Liver (tissue), 9 donors: ENCODE results near the gene RNF187. TPM values are rescaled to one million over a fixed set of nuclear protein-coding genes. Genes with fewer than 3 reads are reported as not detected.

Source experiments
- DNase-seq: peaks from one replicate; pipeline ENCODE4 v3.0.0-alpha.2; 2017; ENCODE audit warnings: low spot score
- H3K27ac ChIP-seq, 2 donors: one replicate each; pipeline ENCODE4 v1.7.0; 2013; ENCODE audit warnings: inconsistent platforms in 2 of 2, low read length in 2 of 2, control low read depth in 1 of 2, low read depth in 1 of 2, mild to moderate bottlenecking in 1 of 2
- H3K27me3 ChIP-seq, 4 donors: one replicate each; pipeline versions ENCODE4 v1.6.1 to v1.7.0; 2013; ENCODE audit warnings: low read length in 3 of 4, inconsistent platforms in 1 of 4, mild to moderate bottlenecking in 1 of 4, moderate library complexity in 1 of 4; ENCODE audit not compliant: control insufficient read depth in 4 of 4, insufficient read depth in 4 of 4
- H3K36me3 ChIP-seq, 4 donors: one replicate each; pipeline versions ENCODE4 v1.6.1 to v1.7.0; 2013; ENCODE audit warnings: low read length in 3 of 4, mild to moderate bottlenecking in 3 of 4, low read depth in 1 of 4, moderate library complexity in 1 of 4; ENCODE audit not compliant: control insufficient read depth in 4 of 4, insufficient read depth in 3 of 4
- H3K4me1 ChIP-seq, 4 donors: one replicate each; pipeline versions ENCODE4 v1.6.1 to v1.7.0; 2013; ENCODE audit warnings: low read length in 3 of 4, mild to moderate bottlenecking in 3 of 4, moderate library complexity in 1 of 4; ENCODE audit not compliant: control insufficient read depth in 4 of 4, insufficient read depth in 4 of 4
- H3K4me3 ChIP-seq, 3 donors: one replicate each; pipeline versions ENCODE4 v1.6.1 to v1.7.0; 2013; ENCODE audit warnings: low read length in 3 of 3, control low read depth in 1 of 3, low read depth in 1 of 3, mild to moderate bottlenecking in 1 of 3
- H3K9ac ChIP-seq, 2 donors: one replicate each; pipeline ENCODE4 v1.7.0; 2013; ENCODE audit warnings: low read length in 2 of 2, mild to moderate bottlenecking in 2 of 2, moderate library complexity in 2 of 2, control low read depth in 1 of 2, low read depth in 1 of 2
- H3K9me3 ChIP-seq, 4 donors: one replicate each; pipeline versions ENCODE4 v1.6.1 to v1.7.0; 2013; ENCODE audit warnings: low read length in 3 of 4; ENCODE audit not compliant: control insufficient read depth in 4 of 4
- ATF3 ChIP-seq: IDR thresholded peaks from 2 replicates; pipeline ENCODE4 v1.6.1; 2016; ENCODE audit warnings: antibody characterized with exemption
- CTCF ChIP-seq: fragments of 150-350 bp; IDR thresholded peaks from 2 replicates; pipeline ENCODE4 v1.5.1; 2017; ENCODE audit warnings: improper control_type of control experiment, low read depth, low read length; ENCODE audit not compliant: missing input control
- EGR1 ChIP-seq, 2 donors: IDR thresholded peaks; 2 replicates each; pipeline ENCODE4 v1.6.1; 2016 to 2018; ENCODE audit warnings: antibody characterized with exemption in 2 of 2, low read depth in 2 of 2
- FOXA1 ChIP-seq: IDR thresholded peaks from 2 replicates; pipeline ENCODE4 v1.6.1; 2016; ENCODE audit warnings: antibody characterized with exemption
- FOXA2 ChIP-seq: IDR thresholded peaks from 2 replicates; pipeline ENCODE4 v1.6.1; 2016; ENCODE audit warnings: antibody characterized with exemption
- GABPA ChIP-seq, 2 donors: IDR thresholded peaks in 1 of 2; conservative IDR thresholded peaks in 1 of 2; 2 replicates each; pipeline ENCODE4 v1.6.1; 2016; ENCODE audit warnings: antibody characterized with exemption in 2 of 2, mild to moderate bottlenecking in 1 of 2, moderate library complexity in 1 of 2
- HNF4A ChIP-seq, 2 donors: conservative IDR thresholded peaks; 2 replicates each; pipeline ENCODE4 v1.6.1; 2016; ENCODE audit warnings: antibody characterized with exemption in 2 of 2, mild to moderate bottlenecking in 2 of 2
- HNF4G ChIP-seq: IDR thresholded peaks from 2 replicates; pipeline ENCODE4 v1.6.1; 2016; ENCODE audit warnings: antibody characterized with exemption
- JUND ChIP-seq, 2 donors: IDR thresholded peaks; 2 replicates each; pipeline ENCODE4 v1.6.1; 2016; ENCODE audit warnings: antibody characterized with exemption in 2 of 2
- NR2F2 ChIP-seq: IDR thresholded peaks from 2 replicates; pipeline ENCODE4 v1.6.1; 2016; ENCODE audit warnings: antibody characterized with exemption
- RAD21 ChIP-seq, 2 donors: IDR thresholded peaks; 2 replicates each; pipeline ENCODE4 v1.6.1; 2016; ENCODE audit warnings: antibody characterized with exemption in 2 of 2, mild to moderate bottlenecking in 2 of 2
- RXRA ChIP-seq, 2 donors: IDR thresholded peaks; 2 replicates each; pipeline ENCODE4 v1.6.1; 2017 to 2018; ENCODE audit warnings: antibody characterized with exemption in 2 of 2, mild to moderate bottlenecking in 1 of 2
- SP1 ChIP-seq: IDR thresholded peaks from 2 replicates; pipeline ENCODE4 v1.6.1; 2018; ENCODE audit warnings: antibody characterized with exemption, mild to moderate bottlenecking
- TAF1 ChIP-seq: conservative IDR thresholded peaks from 2 replicates; pipeline ENCODE4 v1.6.1; 2016; ENCODE audit warnings: antibody characterized with exemption, mild to moderate bottlenecking
- YY1 ChIP-seq: IDR thresholded peaks from 2 replicates; pipeline ENCODE4 v1.6.1; 2016; ENCODE audit warnings: antibody characterized with exemption, mild to moderate bottlenecking
- WGBS: extraction: QIAGEN DNeasy Blood & Tissue Kit; methylation state at CpG from one replicate; pipeline ENCODE4 v1.1.7; 2013; 5-methylcytosine and 5-hydroxymethylcytosine counted together
- polyA plus RNA-seq, 2 donors: library from polyadenylated mRNA; stranded (reverse) in 1 of 2; unstranded in 1 of 2; fragments of 200-250 nt in 1 of 2; fragments of >200 nt in 1 of 2; fragmentation: Nextera tagmentation in 1 of 2; extraction: Ambion mirVana in 1 of 2; gene quantifications; one replicate each; pipeline versions ENCODE4 v1.2.1 to v1.2.3, GENCODE V29; 2013 to 2015
- total RNA-seq, 2 donors: library from RNA; depleted of rRNA; stranded (reverse); fragments of >200 nt; gene quantifications; one replicate each; pipeline ENCODE4 v1.2.3, GENCODE V29; 2014
- TF ChIP-seq, protein P1 (sequence below): IDR thresholded peaks from 2 replicates; pipeline ENCODE4 v1.6.1; 2016; ENCODE audit warnings: antibody characterized with exemption
- TF ChIP-seq, protein P2 (sequence below): IDR thresholded peaks from 2 replicates; pipeline ENCODE4 v1.6.1; 2016; ENCODE audit warnings: antibody characterized with exemption
- TF ChIP-seq, protein P3 (sequence below): IDR thresholded peaks from 2 replicates; pipeline ENCODE4 v1.6.1; 2016; ENCODE audit warnings: antibody characterized with exemption, mild to moderate bottlenecking
- donor health status: healthy.
- donor health status: healthy.
- donor health status: healthy.
- donor health status: healthy.
- donor health status: healthy.

The RNF187 gene
- total and polyA plus RNA-seq, 4 donors, result 18.7 to 32.0 (median 23.5) TPM

DNA sequence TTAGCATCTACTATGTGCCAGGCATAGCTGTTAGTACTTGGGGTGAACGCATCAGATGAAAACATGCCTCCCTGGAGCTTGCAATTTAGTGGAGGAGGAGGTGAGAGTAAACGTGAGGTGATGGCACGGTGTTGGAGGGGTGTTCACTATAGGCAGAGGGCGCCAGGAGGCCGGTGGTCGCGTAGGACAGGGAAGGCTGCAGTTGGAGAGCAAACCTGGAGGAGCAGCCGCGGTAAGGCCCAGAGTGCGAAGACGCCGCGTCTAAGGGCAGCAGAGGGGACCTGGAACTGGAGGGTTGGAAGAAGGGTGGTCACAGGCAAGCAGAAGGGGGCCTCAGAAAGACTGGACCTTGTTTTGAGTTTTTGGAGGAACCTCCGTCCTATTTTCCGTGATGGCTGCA, 40.3 kb upstream of the RNF187 start:
- no peak for DNase-seq
- Histone ChIP-seq H3K9me3 (no peaks in the 10 kb centered on the region), H3K27ac (no peak overlapping the region), H3K36me3 (no peaks in the 10 kb centered on the region), H3K9ac (no peak overlapping the region), H3K27me3 (peaks cover 0 to 14% (median under 1%) of the 10 kb centered on the region in 4 donors), H3K4me1 (peaks cover 2 to 10% (median 7%) of the 10 kb centered on the region in 4 donors), H3K4me3 (no peak overlapping the region)
- no peak for TF ChIP-seq ATF3
- TF ChIP-seq SP1, result no peak
- TF ChIP-seq, protein P1, sequence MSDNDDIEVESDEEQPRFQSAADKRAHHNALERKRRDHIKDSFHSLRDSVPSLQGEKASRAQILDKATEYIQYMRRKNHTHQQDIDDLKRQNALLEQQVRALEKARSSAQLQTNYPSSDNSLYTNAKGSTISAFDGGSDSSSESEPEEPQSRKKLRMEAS, result no peak
- no peak for TF ChIP-seq JUND (IDR thresholded peaks at IDR 0.05)
- TF ChIP-seq HNF4G, result no peak
- TF ChIP-seq, protein P2, sequence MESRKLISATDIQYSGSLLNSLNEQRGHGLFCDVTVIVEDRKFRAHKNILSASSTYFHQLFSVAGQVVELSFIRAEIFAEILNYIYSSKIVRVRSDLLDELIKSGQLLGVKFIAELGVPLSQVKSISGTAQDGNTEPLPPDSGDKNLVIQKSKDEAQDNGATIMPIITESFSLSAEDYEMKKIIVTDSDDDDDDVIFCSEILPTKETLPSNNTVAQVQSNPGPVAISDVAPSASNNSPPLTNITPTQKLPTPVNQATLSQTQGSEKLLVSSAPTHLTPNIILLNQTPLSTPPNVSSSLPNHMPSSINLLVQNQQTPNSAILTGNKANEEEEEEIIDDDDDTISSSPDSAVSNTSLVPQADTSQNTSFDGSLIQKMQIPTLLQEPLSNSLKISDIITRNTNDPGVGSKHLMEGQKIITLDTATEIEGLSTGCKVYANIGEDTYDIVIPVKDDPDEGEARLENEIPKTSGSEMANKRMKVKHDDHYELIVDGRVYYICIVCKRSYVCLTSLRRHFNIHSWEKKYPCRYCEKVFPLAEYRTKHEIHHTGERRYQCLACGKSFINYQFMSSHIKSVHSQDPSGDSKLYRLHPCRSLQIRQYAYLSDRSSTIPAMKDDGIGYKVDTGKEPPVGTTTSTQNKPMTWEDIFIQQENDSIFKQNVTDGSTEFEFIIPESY, result no peak
- no peak for TF ChIP-seq GABPA (IDR thresholded peaks at IDR 0.05 in 1 of 2, conservative IDR thresholded peaks at IDR 0.05 in 1 of 2)
- TF ChIP-seq, protein P3, sequence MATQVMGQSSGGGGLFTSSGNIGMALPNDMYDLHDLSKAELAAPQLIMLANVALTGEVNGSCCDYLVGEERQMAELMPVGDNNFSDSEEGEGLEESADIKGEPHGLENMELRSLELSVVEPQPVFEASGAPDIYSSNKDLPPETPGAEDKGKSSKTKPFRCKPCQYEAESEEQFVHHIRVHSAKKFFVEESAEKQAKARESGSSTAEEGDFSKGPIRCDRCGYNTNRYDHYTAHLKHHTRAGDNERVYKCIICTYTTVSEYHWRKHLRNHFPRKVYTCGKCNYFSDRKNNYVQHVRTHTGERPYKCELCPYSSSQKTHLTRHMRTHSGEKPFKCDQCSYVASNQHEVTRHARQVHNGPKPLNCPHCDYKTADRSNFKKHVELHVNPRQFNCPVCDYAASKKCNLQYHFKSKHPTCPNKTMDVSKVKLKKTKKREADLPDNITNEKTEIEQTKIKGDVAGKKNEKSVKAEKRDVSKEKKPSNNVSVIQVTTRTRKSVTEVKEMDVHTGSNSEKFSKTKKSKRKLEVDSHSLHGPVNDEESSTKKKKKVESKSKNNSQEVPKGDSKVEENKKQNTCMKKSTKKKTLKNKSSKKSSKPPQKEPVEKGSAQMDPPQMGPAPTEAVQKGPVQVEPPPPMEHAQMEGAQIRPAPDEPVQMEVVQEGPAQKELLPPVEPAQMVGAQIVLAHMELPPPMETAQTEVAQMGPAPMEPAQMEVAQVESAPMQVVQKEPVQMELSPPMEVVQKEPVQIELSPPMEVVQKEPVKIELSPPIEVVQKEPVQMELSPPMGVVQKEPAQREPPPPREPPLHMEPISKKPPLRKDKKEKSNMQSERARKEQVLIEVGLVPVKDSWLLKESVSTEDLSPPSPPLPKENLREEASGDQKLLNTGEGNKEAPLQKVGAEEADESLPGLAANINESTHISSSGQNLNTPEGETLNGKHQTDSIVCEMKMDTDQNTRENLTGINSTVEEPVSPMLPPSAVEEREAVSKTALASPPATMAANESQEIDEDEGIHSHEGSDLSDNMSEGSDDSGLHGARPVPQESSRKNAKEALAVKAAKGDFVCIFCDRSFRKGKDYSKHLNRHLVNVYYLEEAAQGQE, result no peak
- no peak for TF ChIP-seq FOXA2
- TF ChIP-seq YY1, result no peak
- WGBS, result 49% methylated on average over 15 of the region's 15 CpGs

- Histone ChIP-seq H3K36me3 (no peaks in the 10 kb centered on the region), H3K4me1 (peaks cover 2 to 10% (median 7%) of the 10 kb centered on the region in 4 donors), H3K9me3 (no peaks in the 10 kb centered on the region), H3K4me3 (no peak overlapping the region), H3K27ac (no peak overlapping the region), H3K27me3 (peaks cover 0 to 14% (median 0%) of the 10 kb centered on the region in 4 donors), H3K9ac (no peak overlapping the region)
- TF ChIP-seq FOXA1 (no peak), RXRA (IDR thresholded peaks at IDR 0.05) (no peak), SP1 (no peak), EGR1 (IDR thresholded peaks at IDR 0.05; ENCODE audit: low read depth in 2 of 2) (no peak), NR2F2 (no peak), JUND (IDR thresholded peaks at IDR 0.05) (no peak), HNF4A (conservative IDR thresholded peaks at IDR 0.05) (no peak), CTCF (no peak), TAF1 (no peak), RAD21 (IDR thresholded peaks at IDR 0.05) (no peak), HNF4G (no peak), YY1 (no peak)
- TF ChIP-seq, protein P3, result no peak
- TF ChIP-seq, protein P2, result no peak
- 81% methylated on average over 6 of the region's 6 CpGs for WGBS
- DNase-seq, result no peak
Observed at GRCh38 chr1:228448372-228448771, 38.8 kb upstream of the RNF187 start.
